HuH-7 (cell line): ENCODE data around the gene BEX3.

Experiments used
- DNase-seq: peaks from one replicate; pipeline ENCODE4 v3.0.0; 2011; ENCODE audit warnings: low spot score

Gene BEX3

GRCh38 chrX:103423955-103424638 lies 47.8 kb downstream of the BEX3 start:
- no peak for DNase-seq
